GM12874 (cell line): ENCODE measurements around the gene POU2AF2.

Source experiments
- CTCF ChIP-seq: IDR thresholded peaks from 2 replicates; pipeline ENCODE4 v1.5.1; 2011; ENCODE audit warnings: low read depth, mild to moderate bottlenecking, control low read depth, low read length, moderate library complexity; ENCODE audit not compliant: insufficient read depth

The POU2AF2 gene

GRCh38 chr11:111213256-111213655 lies 32.3 kb upstream of the POU2AF2 start:
- no peak for TF ChIP-seq CTCF

GRCh38 chr11:111220721-111221120 lies 24.8 kb upstream of the POU2AF2 start:
- no peak for TF ChIP-seq CTCF

GRCh38 chr11:111221208-111221607 lies 24.3 kb upstream of the POU2AF2 start:
- no peak for TF ChIP-seq CTCF

GRCh38 chr11:111225881-111226280 lies 19.6 kb upstream of the POU2AF2 start:
- TF ChIP-seq CTCF: no peak

- TF ChIP-seq CTCF: no peak
Observed at GRCh38 chr11:111229604-111230003, 15.9 kb upstream of the POU2AF2 start.

GRCh38 chr11:111230122-111230465 lies 15.4 kb upstream of the POU2AF2 start:
- no peak for TF ChIP-seq CTCF

GRCh38 chr11:111231836-111232235 lies 13.7 kb upstream of the POU2AF2 start:
- no peak for TF ChIP-seq CTCF

GRCh38 chr11:111236383-111236782 lies 9.1 kb upstream of the POU2AF2 start:
- TF ChIP-seq CTCF: no peak
